Esophagus muscularis mucosa (tissue), 4 donors: ENCODE measurements around the gene LRP3.

ENCODE experiments used
- EP300 ChIP-seq: sonication (generic); formaldehyde crosslinking; IDR thresholded peaks from one replicate; pipeline ENCODE4 v1.6.1; 2017; ENCODE audit warnings: antibody characterized with exemption
- POLR2AphosphoS5 ChIP-seq, 2 donors: sonication (generic); formaldehyde crosslinking; IDR thresholded peaks; one replicate each; pipeline ENCODE4 v1.6.1; 2017; ENCODE audit warnings: antibody characterized with exemption in 2 of 2
- TF ChIP-seq, protein P1 (sequence below), 3 experiments: fragments of 200-600 bp in 2 of 3; fragments of 450-650 bp in 1 of 3; sonication (generic) in 2 of 3; IDR thresholded peaks; one replicate each; pipeline ENCODE4 v1.5.1; 2017 to 2019; ENCODE audit warnings: antibody characterized with exemption in 3 of 3, mild to moderate bottlenecking in 2 of 3, moderate library complexity in 1 of 3

DNA sequence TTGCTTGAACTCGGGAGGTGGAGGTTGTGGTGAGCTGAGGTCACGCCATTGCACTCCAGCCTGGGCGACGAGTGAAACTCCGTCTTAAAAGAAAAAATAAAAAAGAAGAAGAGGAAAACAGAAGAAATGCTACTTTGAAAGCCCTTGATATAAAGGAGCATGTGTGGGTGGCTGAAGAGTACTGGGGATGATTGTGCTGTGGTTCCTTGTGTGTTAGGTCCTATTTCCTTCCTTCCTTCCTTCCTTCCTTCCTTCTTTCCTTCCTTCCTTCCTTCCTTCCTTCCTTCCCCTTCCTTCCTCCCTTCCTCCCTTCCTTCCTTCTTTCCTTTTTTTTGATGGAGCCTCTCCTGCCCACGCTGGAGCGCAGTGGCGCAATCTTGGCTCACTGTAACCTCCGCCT is 47.9 kb upstream of the LRP3 start:
- TF ChIP-seq, protein P1, sequence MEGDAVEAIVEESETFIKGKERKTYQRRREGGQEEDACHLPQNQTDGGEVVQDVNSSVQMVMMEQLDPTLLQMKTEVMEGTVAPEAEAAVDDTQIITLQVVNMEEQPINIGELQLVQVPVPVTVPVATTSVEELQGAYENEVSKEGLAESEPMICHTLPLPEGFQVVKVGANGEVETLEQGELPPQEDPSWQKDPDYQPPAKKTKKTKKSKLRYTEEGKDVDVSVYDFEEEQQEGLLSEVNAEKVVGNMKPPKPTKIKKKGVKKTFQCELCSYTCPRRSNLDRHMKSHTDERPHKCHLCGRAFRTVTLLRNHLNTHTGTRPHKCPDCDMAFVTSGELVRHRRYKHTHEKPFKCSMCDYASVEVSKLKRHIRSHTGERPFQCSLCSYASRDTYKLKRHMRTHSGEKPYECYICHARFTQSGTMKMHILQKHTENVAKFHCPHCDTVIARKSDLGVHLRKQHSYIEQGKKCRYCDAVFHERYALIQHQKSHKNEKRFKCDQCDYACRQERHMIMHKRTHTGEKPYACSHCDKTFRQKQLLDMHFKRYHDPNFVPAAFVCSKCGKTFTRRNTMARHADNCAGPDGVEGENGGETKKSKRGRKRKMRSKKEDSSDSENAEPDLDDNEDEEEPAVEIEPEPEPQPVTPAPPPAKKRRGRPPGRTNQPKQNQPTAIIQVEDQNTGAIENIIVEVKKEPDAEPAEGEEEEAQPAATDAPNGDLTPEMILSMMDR (IDR thresholded peaks at IDR 0.05), result no peak
- TF ChIP-seq EP300 (no peak), POLR2AphosphoS5 (IDR thresholded peaks at IDR 0.05) (no peak)
